ENCODE results near the gene CCL28.

Gene CCL28

DNA sequence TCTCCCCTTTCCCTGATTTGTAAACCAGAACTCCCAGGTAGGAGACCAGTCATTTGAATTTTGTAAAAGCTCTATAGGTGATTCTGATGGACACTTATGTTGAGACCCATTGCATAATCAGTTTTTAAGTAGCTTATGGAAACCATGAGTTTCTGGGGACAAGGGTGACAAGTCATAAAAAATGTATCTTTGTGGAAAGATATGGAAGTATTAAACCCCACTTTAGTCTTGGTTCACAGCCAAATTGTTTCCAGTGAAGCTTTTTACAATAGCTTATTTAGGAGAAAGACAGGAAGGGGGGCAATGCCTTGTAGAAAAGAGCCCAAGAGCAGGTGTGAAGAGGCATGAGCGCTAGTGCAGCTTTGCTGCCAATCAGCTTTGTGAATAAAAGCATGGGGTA is 453 bp upstream of the CCL28 start:
- no peak overlapping the region for H3K27ac ChIP-seq (replicated peaks)
- TF ChIP-seq POLR2AphosphoS5 (IDR thresholded peaks at IDR 0.05; ENCODE audit: low read depth) (no peak), SPI1 (IDR thresholded peaks at IDR 0.05; ENCODE audit: borderline replicate concordance, low read depth) (no peak), GABPA (IDR thresholded peaks at IDR 0.05; ENCODE audit: low read depth) (no peak), REST (IDR thresholded peaks at IDR 0.05; ENCODE audit: insufficient replicate concordance, low read depth) (no peak), CTCF (IDR thresholded peaks at IDR 0.05; ENCODE audit: insufficient read depth, low read length) (no peak)
- no peaks in the 10 kb centered on the region for H3K27me3 ChIP-seq (ENCODE audit: insufficient read depth, poor library complexity, severe bottlenecking)
- no peak overlapping the region for H3K4me3 ChIP-seq (replicated peaks; ENCODE audit: insufficient read depth, low read length)
- DNase-seq (ENCODE audit: low read depth in 1 of 2, low spot score in 1 of 2): no peak

DNA sequence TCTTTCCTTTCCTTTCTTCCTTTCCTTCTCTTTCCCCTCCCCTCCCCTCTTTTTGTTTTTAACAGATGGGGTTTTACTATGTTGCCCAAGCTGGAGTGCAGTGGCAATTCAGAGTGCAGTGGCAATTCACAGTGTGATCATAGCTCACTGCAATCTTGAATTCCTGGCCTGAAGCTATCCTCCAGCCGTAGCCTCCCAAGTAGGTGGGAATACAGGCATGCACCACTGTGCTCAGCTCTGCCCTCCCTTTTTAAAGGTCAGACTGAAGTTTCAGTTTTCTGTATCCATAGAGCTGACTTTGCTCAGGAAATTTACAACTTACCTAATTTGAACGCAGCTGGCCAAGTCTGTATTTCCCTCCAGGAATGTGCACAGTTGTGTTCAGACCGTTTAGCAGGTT is 696 bp downstream of the CCL28 start:
- Histone ChIP-seq H3K4me3 (replicated peaks; ENCODE audit: insufficient read depth, low read length) (no peak overlapping the region), H3K27ac (replicated peaks) (no peak overlapping the region), H3K27me3 (ENCODE audit: insufficient read depth, poor library complexity, severe bottlenecking) (no peaks in the 10 kb centered on the region)
- DNase-seq (ENCODE audit: low read depth in 1 of 2, low spot score in 1 of 2): no peak
- TF ChIP-seq REST (IDR thresholded peaks at IDR 0.05; ENCODE audit: insufficient replicate concordance, low read depth) (no peak), GABPA (IDR thresholded peaks at IDR 0.05; ENCODE audit: low read depth) (no peak), POLR2AphosphoS5 (IDR thresholded peaks at IDR 0.05; ENCODE audit: low read depth) (no peak), SPI1 (IDR thresholded peaks at IDR 0.05; ENCODE audit: borderline replicate concordance, low read depth) (no peak), CTCF (IDR thresholded peaks at IDR 0.05; ENCODE audit: insufficient read depth, low read length) (no peak)

- Histone ChIP-seq H3K4me3 (replicated peaks; ENCODE audit: insufficient read depth, low read length) (no peak overlapping the region), H3K27ac (replicated peaks) (no peak overlapping the region), H3K27me3 (ENCODE audit: insufficient read depth, poor library complexity, severe bottlenecking) (no peaks in the 10 kb centered on the region)
- DNase-seq (ENCODE audit: low read depth in 1 of 2, low spot score in 1 of 2): no peak
- TF ChIP-seq GABPA (IDR thresholded peaks at IDR 0.05; ENCODE audit: low read depth) (no peak), REST (IDR thresholded peaks at IDR 0.05; ENCODE audit: insufficient replicate concordance, low read depth) (no peak), CTCF (IDR thresholded peaks at IDR 0.05; ENCODE audit: insufficient read depth, low read length) (no peak), POLR2AphosphoS5 (IDR thresholded peaks at IDR 0.05; ENCODE audit: low read depth) (no peak), SPI1 (IDR thresholded peaks at IDR 0.05; ENCODE audit: borderline replicate concordance, low read depth) (no peak)
Observed at GRCh38 chr5:43410414-43410813, 1.8 kb downstream of the CCL28 start.
